ENCODE results near the gene TMEM95.

The TMEM95 gene

DNA sequence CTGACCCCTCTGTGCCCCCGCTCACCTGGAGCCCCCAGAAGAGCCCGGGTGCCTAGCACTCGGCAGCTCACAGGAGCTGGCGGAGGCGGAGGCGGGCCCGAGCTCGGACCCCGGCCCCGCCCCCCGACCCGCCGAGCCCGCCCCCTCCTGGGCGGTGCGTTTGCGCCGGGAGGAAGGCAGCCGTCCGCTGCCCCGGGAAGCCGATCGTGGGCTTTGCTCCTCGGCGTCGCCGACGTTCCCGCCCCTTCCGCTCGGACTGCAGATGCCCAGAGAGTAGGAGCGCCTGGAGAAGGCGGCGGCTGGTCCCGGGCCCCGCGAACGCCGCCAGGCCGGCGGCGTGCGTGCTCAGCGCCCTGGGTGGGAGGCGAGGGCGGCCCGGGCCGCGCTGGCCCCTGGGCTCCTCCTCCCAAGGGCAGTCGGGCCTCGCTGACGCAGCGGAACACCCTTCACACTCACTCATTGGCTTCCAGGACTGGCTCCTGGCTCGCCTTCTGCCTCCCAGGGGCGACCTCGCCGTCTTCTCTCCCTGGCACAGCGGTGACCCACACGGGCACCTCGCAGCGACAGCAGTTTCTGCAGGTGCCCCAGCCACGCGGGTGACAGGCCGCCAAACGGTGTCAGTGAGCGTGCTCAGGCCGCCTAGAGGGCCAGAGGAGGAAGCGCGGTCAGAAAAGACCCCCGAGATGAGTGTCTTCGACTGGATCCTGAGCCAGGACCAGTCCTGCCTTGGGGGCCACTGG is 39.7 kb downstream of the TMEM95 start, which contains the start of gene PLSCR3 (continued):
- TF ChIP-seq ZNF433 (tag by site-specific recombination; IDR thresholded peaks at IDR 0.05; ENCODE audit: low read depth) (no peak), ZNF335 (tag by site-specific recombination; conservative IDR thresholded peaks at IDR 0.05) (peak; percentile 81), ZNF16 (tag by site-specific recombination; IDR thresholded peaks at IDR 0.05; ENCODE audit: low read depth) (no peak), ZNF146 (tag by site-specific recombination; IDR thresholded peaks at IDR 0.05) (no peak), ZNF366 (tag by site-specific recombination; conservative IDR thresholded peaks at IDR 0.05) (no peak), ZBTB21 (tag by site-specific recombination; IDR thresholded peaks at IDR 0.05) (no peak), ZNF600 (tag by site-specific recombination; IDR thresholded peaks at IDR 0.05) (0 out of 2 replicates have a peak, but pooled peaks have one; percentile 15), ZSCAN23 (tag by site-specific recombination; IDR thresholded peaks at IDR 0.05) (no peak)
- TF ChIP-seq, protein P1, sequence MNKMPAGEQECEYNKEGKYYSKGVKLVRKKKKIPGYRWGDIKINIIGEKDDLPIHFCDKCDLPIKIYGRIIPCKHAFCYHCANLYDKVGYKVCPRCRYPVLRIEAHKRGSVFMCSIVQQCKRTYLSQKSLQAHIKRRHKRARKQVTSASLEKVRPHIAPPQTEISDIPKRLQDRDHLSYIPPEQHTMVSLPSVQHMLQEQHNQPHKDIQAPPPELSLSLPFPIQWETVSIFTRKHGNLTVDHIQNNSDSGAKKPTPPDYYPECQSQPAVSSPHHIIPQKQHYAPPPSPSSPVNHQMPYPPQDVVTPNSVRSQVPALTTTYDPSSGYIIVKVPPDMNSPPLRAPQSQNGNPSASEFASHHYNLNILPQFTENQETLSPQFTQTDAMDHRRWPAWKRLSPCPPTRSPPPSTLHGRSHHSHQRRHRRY (tag by site-specific recombination; IDR thresholded peaks at IDR 0.05): no peak
- TF ChIP-seq, protein P2, sequence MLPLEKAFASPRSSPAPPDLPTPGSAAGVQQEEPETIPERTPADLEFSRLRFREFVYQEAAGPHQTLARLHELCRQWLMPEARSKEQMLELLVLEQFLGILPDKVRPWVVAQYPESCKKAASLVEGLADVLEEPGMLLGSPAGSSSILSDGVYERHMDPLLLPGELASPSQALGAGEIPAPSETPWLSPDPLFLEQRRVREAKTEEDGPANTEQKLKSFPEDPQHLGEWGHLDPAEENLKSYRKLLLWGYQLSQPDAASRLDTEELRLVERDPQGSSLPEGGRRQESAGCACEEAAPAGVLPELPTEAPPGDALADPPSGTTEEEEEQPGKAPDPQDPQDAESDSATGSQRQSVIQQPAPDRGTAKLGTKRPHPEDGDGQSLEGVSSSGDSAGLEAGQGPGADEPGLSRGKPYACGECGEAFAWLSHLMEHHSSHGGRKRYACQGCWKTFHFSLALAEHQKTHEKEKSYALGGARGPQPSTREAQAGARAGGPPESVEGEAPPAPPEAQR (tag by site-specific recombination; IDR thresholded peaks at IDR 0.05): no peak
- TF ChIP-seq, protein P3, sequence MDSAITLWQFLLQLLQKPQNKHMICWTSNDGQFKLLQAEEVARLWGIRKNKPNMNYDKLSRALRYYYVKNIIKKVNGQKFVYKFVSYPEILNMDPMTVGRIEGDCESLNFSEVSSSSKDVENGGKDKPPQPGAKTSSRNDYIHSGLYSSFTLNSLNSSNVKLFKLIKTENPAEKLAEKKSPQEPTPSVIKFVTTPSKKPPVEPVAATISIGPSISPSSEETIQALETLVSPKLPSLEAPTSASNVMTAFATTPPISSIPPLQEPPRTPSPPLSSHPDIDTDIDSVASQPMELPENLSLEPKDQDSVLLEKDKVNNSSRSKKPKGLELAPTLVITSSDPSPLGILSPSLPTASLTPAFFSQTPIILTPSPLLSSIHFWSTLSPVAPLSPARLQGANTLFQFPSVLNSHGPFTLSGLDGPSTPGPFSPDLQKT (IDR thresholded peaks at IDR 0.05; ENCODE audit: borderline replicate concordance, low read depth, low read length): no peak
- TF ChIP-seq, protein P4, sequence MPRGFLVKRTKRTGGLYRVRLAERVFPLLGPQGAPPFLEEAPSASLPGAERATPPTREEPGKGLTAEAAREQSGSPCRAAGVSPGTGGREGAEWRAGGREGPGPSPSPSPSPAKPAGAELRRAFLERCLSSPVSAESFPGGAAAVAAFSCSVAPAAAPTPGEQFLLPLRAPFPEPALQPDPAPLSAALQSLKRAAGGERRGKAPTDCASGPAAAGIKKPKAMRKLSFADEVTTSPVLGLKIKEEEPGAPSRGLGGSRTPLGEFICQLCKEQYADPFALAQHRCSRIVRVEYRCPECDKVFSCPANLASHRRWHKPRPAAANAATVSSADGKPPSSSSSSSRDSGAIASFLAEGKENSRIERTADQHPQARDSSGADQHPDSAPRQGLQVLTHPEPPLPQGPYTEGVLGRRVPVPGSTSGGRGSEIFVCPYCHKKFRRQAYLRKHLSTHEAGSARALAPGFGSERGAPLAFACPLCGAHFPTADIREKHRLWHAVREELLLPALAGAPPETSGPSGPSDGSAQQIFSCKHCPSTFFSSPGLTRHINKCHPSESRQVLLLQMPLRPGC (tag by site-specific recombination; IDR thresholded peaks at IDR 0.05): no peak; the same call in 1 of the 2 replicates
- TF ChIP-seq, protein P5, sequence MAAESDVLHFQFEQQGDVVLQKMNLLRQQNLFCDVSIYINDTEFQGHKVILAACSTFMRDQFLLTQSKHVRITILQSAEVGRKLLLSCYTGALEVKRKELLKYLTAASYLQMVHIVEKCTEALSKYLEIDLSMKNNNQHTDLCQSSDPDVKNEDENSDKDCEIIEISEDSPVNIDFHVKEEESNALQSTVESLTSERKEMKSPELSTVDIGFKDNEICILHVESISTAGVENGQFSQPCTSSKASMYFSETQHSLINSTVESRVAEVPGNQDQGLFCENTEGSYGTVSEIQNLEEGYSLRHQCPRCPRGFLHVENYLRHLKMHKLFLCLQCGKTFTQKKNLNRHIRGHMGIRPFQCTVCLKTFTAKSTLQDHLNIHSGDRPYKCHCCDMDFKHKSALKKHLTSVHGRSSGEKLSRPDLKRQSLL (tag by site-specific recombination; IDR thresholded peaks at IDR 0.05): no peak
- TF ChIP-seq, protein P6, sequence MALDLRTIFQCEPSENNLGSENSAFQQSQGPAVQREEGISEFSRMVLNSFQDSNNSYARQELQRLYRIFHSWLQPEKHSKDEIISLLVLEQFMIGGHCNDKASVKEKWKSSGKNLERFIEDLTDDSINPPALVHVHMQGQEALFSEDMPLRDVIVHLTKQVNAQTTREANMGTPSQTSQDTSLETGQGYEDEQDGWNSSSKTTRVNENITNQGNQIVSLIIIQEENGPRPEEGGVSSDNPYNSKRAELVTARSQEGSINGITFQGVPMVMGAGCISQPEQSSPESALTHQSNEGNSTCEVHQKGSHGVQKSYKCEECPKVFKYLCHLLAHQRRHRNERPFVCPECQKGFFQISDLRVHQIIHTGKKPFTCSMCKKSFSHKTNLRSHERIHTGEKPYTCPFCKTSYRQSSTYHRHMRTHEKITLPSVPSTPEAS (tag by site-specific recombination; IDR thresholded peaks at IDR 0.05): no peak

DNA sequence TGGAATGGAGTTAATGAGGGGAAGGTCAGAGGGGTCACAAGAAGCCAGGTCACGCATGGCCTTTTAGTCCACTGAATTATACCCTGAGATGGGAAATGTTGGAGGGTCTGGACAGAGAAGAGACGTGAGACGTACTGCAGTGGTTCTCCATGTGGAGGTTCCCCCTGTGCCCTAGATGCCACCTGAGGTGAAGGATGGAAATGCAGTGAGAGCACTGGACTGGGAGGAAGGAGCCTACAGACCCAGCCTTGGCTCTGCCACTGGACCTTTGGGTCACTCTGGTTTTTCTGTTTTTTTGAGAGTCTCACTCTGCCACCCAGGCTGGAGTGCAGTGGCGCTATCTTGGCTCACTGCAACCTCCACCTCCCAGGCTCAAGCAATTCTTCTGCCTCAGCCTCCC is 41.2 kb downstream of the TMEM95 start:
- CTCF ChIA-PET: interaction anchor here (0.7 to 1.3 kb wide), 3 partner anchors 41 to 145 kb away, joined by 3 to 6 read pairs (median 4); partner anchors contain the start of gene CHRNB1
- Histone ChIP-seq H3K4me3 (ENCODE audit: low read depth, low read length) (no peak overlapping the region), H3K4me1 (ENCODE audit: control insufficient read depth, insufficient read depth, low read length) (peaks cover 3% of the 10 kb centered on the region), H3K36me3 (ENCODE audit: control insufficient read depth in 2 of 2, insufficient read depth in 1 of 2, low read length in 2 of 2) (peaks cover 0 to 14% of the 10 kb centered on the region in 2 experiments; a peak in 2 of 3 replicates), H3K27ac (ENCODE audit: extremely low read depth, low read depth, low read length) (no peak overlapping the region), H3K9me3 (ENCODE audit: control insufficient read depth, insufficient read depth, low read depth, low read length) (no peaks in the 10 kb centered on the region)
- TF ChIP-seq, protein P7, sequence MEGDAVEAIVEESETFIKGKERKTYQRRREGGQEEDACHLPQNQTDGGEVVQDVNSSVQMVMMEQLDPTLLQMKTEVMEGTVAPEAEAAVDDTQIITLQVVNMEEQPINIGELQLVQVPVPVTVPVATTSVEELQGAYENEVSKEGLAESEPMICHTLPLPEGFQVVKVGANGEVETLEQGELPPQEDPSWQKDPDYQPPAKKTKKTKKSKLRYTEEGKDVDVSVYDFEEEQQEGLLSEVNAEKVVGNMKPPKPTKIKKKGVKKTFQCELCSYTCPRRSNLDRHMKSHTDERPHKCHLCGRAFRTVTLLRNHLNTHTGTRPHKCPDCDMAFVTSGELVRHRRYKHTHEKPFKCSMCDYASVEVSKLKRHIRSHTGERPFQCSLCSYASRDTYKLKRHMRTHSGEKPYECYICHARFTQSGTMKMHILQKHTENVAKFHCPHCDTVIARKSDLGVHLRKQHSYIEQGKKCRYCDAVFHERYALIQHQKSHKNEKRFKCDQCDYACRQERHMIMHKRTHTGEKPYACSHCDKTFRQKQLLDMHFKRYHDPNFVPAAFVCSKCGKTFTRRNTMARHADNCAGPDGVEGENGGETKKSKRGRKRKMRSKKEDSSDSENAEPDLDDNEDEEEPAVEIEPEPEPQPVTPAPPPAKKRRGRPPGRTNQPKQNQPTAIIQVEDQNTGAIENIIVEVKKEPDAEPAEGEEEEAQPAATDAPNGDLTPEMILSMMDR (tag by site-specific recombination; IDR thresholded peaks at IDR 0.05): peak; percentile 28; the same call in 1 of the 2 replicates
- TF ChIP-seq BCL11A (tag by site-specific recombination; IDR thresholded peaks at IDR 0.05; ENCODE audit: low read depth) (0 out of 2 replicates have a peak, but pooled peaks have one; percentile 13), ZNF623 (tag by site-specific recombination; IDR thresholded peaks at IDR 0.05) (peak; percentile 42; the same call in 1 of the 2 replicates), ZNF654 (tag by site-specific recombination; IDR thresholded peaks at IDR 0.05; ENCODE audit: low read depth) (no peak)
- POLR2A ChIA-PET: interaction anchor here (0.9 to 3.4 kb wide), 2 partner anchors 7 to 164 kb away, joined by 3 to 67 read pairs; partner anchors contain the start of gene TMEM256
